Stimulated activated naive CD8-positive, alpha-beta T cell treated with anti-CD3 and anti-CD28 coated beads, Interleukin-15, Interleukin-2, amounts not matched to agents 100 ng/mL and 50 ng/mL, for 24 hours (primary cell): ENCODE results near the gene RGS10.
A peak's percentile ranks its signal among the peaks of the same experiment; 100 is the strongest.
"Not testable (repeated sequence)": the region's sequence is repeated elsewhere in the genome, so short reads cannot be mapped to it uniquely, and the experiment has no call there.

ENCODE experiments used
- H3K27ac Mint-ChIP-seq: one replicate; pipeline ENCODE4 v1.8.0; 2021; ENCODE audit warnings: mild to moderate bottlenecking, mixed read lengths
- H3K27me3 Mint-ChIP-seq: one replicate; pipeline ENCODE4 v1.8.0; 2021; ENCODE audit warnings: mixed read lengths
- H3K36me3 Mint-ChIP-seq: one replicate; pipeline ENCODE4 v1.8.0; 2021; ENCODE audit warnings: low read depth, mixed read lengths
- H3K4me1 Mint-ChIP-seq: one replicate; pipeline ENCODE4 v1.8.0; 2021; ENCODE audit warnings: low read depth, mixed read lengths
- H3K4me3 Mint-ChIP-seq: one replicate; pipeline ENCODE4 v1.8.0; 2021; ENCODE audit warnings: mild to moderate bottlenecking, mixed read lengths
- H3K9me3 Mint-ChIP-seq: one replicate; pipeline ENCODE4 v1.8.0; 2021; ENCODE audit warnings: mixed read lengths

The RGS10 gene

DNA sequence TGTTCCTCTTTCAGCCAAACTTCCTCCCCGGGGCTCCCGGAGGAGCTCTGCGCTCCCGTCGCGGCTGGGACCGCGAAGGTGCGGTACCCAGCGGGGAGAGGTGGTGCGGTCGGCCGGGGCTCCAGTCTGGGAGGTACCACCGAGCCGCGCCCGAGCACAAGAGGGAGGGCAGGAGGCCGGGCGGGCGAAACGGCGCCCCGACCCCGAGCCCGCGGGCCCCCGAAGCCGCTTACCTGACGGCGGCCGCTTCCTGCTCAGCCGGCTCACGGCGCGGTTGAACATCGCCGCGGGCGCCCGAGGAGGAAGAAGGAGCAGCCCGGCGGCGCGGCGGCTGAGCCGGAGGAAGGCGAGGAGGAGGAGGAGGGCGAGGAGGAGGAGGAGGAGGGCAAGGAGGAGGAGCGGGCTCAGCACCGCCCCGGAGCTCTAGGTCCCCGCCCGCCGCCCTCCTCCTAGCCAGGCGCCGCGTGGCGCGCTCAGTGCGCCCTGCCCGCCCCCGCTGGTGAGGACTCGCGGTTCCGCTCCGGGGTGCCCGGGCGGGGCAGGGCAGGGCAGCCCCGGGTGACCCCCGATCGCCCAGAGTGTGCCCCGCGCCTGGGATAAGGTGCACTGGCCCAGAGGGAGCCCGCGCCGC lies at the start of gene RGS10:
Gene RGS10, minus strand, starts transcription at position 363 of the 631 bp plus-strand sequence. Its CDS starts 81 bp downstream, at position 282.
- Mint-ChIP-seq H3K4me1 (peaks cover 45% of the 10 kb centered on the region), H3K27ac (peak within 1 kb of the TSS; percentile 92), H3K27me3 (peaks cover 6% of the 10 kb centered on the region), H3K9me3 (no peaks in the 10 kb centered on the region), H3K36me3 (peaks cover 15% of the 10 kb centered on the region), H3K4me3 (peak within 1 kb of the TSS; percentile 88)

DNA sequence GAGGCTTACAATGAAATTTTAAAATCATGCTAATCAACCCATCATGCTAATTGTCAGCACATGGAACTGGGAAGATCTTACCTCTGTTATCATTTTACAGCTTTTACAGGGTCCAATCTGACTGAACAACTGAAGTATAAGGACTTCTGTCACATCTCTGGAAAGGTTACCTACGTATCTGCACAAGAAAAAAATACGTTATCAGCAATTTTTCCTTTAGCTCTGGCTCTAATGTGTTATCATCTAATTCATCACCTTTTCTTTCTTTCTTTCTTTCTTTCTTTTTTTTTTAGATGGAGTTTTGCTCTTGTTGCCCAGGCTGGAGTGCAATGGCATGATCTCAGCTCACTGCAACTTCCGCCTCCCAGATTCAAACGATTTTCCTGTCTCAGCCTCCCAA lies 45.6 kb upstream of the RGS10 start:
- Mint-ChIP-seq H3K9me3 (no peaks in the 10 kb centered on the region), H3K4me3 (no peak overlapping the region)

GRCh38 chr10:119578355-119578754 lies 35.8 kb upstream of the RGS10 start:
- H3K36me3 Mint-ChIP-seq: peaks cover 59% of the 10 kb centered on the region
- no peaks in the 10 kb centered on the region for H3K27me3 Mint-ChIP-seq
- H3K27ac Mint-ChIP-seq: no peak overlapping the region
- no peak overlapping the region for H3K4me3 Mint-ChIP-seq
- no peaks in the 10 kb centered on the region for H3K9me3 Mint-ChIP-seq
- H3K4me1 Mint-ChIP-seq: peaks cover 27% of the 10 kb centered on the region

More for the DNA sequence above, 45.6 kb upstream of the RGS10 start:
- Mint-ChIP-seq H3K36me3 (peaks cover 28% of the 10 kb centered on the region), H3K27ac (no peak overlapping the region), H3K4me1 (peaks cover 48% of the 10 kb centered on the region), H3K27me3 (no peaks in the 10 kb centered on the region)

DNA sequence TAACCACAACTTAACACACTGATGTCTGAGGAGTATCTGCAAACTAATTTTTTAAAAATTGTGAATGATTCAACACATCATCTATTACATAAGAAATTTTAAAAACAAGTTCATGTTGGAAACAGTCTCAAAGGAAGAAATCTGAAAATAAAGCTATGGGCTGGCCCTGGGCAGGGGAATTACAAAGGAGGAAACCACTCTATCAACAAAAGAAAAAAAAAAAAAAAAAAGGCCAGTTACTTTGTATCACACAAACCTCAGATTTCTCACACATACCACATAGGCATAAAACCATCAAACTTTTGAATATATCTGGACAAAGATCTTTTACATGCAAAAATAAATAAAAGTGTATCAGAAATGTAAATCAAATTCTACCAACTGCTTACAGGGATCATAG lies 33.5 kb upstream of the RGS10 start:
- H3K9me3 Mint-ChIP-seq: no peaks in the 10 kb centered on the region
- no peak overlapping the region for H3K4me3 Mint-ChIP-seq
- H3K4me1 Mint-ChIP-seq: peaks cover 26% of the 10 kb centered on the region
- no peaks in the 10 kb centered on the region for H3K27me3 Mint-ChIP-seq
- peaks cover 59% of the 10 kb centered on the region for H3K36me3 Mint-ChIP-seq
- peak overlapping the region; percentile 72 for H3K27ac Mint-ChIP-seq

DNA sequence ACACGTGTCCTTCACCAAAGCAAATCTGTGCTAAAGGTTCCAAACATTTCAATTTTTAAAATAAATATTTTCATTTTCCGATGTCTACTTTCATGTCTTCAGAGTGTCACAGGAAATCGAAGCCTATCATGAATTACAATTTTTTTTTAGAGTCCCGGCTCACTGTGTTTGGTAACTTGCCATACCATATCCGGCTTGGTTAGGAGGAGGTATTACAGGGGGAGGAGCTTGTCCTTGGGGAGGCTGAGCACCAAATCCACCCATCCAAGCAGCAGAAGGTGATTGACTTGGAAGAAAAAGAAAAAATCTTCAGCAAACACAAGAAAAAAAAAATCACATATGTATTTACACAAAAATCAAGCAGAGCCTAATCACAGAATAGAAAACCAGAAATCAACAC lies 33.0 kb upstream of the RGS10 start:
- peak overlapping the region; percentile 72 for H3K27ac Mint-ChIP-seq

DNA sequence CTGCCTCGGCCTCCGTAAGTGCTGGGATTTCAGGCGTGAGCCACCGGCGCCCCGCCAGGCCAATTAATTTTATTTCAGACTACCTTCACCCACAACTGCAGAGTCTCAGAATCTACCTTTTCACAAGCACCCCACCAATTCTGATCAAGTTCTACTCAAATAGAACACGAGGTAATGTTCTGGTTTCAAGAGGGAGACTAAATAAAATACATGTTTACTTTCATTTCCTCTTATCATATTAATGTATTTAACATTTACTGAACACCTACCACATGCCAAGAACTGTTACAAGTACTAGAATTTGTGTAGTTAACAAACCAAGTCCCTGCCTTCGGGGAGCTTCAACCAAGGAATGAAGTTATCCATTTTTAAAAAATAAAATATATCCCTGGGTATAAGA lies 25.5 kb upstream of the RGS10 start:
- H3K27ac Mint-ChIP-seq: no peak overlapping the region
- no peak overlapping the region for H3K4me3 Mint-ChIP-seq
- peaks cover 3% of the 10 kb centered on the region for H3K4me1 Mint-ChIP-seq
- H3K36me3 Mint-ChIP-seq: peaks cover 8% of the 10 kb centered on the region
- H3K9me3 Mint-ChIP-seq: no peaks in the 10 kb centered on the region
- no peaks in the 10 kb centered on the region for H3K27me3 Mint-ChIP-seq

More for the DNA sequence above, 33.0 kb upstream of the RGS10 start:
- H3K36me3 Mint-ChIP-seq: peaks cover 59% of the 10 kb centered on the region
- H3K4me1 Mint-ChIP-seq: peaks cover 26% of the 10 kb centered on the region
- H3K9me3 Mint-ChIP-seq: no peaks in the 10 kb centered on the region
- H3K27me3 Mint-ChIP-seq: no peaks in the 10 kb centered on the region
- H3K4me3 Mint-ChIP-seq: peak overlapping the region; percentile 14

DNA sequence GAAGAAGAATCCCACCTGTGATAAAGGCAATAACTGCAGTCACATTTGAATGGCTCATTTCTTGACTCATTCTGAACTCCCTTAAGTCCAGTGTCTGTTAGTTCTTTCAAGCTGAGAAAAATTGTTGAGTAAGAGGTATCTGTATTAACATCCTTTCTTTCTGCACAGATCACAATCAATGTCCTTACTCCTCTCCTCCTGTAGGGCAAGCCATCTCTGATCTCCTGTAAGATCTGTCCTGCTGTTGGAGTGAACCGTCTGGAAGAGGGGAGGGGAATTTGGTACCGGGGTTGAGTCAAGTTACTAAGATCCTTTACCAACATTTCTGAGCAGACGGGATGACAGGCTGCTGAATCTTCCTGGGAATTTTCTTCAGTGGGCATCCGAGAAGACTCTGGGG lies 19.6 kb upstream of the RGS10 start:
- Mint-ChIP-seq H3K4me3 (no peak overlapping the region), H3K27ac (no peak overlapping the region), H3K27me3 (no peaks in the 10 kb centered on the region), H3K9me3 (no peaks in the 10 kb centered on the region), H3K4me1 (no peaks in the 10 kb centered on the region), H3K36me3 (no peaks in the 10 kb centered on the region)

DNA sequence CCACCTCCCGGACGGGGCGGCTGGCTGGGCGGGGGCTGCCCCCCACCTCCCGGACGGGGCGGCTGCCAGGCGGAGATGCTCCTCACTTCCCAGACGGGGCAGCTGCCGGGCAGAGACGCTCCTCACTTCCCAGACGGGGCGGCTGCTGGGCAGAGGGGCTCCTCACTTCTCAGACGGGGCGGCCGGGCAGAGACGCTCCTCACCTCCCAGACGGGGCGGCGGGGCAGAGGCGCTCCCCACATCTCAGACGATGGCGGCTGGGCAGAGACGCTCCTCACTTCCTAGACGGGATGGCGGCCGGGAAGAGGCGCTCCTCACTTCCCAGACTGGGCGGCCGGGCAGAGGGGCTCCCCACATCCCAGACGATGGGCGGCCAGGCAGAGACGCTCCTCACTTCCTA lies 17.0 kb upstream of the RGS10 start:
- not testable (repeated sequence) for H3K36me3 Mint-ChIP-seq, H3K4me1 Mint-ChIP-seq

GRCh38 chr10:119556081-119556480 lies 13.6 kb upstream of the RGS10 start:
- H3K4me1 Mint-ChIP-seq, H3K9me3 Mint-ChIP-seq, H3K27me3 Mint-ChIP-seq: not testable (repeated sequence)

More for the DNA sequence above, 17.0 kb upstream of the RGS10 start:
- not testable (repeated sequence) for H3K27ac Mint-ChIP-seq, H3K4me3 Mint-ChIP-seq, H3K9me3 Mint-ChIP-seq, H3K27me3 Mint-ChIP-seq

GRCh38 chr10:119555178-119555784 lies 12.8 kb upstream of the RGS10 start:
- Mint-ChIP-seq H3K4me3 (no peak overlapping the region), H3K36me3 (no peaks in the 10 kb centered on the region), H3K27me3 (no peaks in the 10 kb centered on the region), H3K27ac (no peak overlapping the region), H3K9me3 (no peaks in the 10 kb centered on the region), H3K4me1 (no peaks in the 10 kb centered on the region)

More at GRCh38 chr10:119556081-119556480, 13.6 kb upstream of the RGS10 start:
- H3K27ac Mint-ChIP-seq, H3K4me3 Mint-ChIP-seq, H3K36me3 Mint-ChIP-seq: not testable (repeated sequence)

- Mint-ChIP-seq H3K9me3 (no peaks in the 10 kb centered on the region), H3K4me1 (no peaks in the 10 kb centered on the region), H3K27me3 (peaks cover 8% of the 10 kb centered on the region), H3K36me3 (no peaks in the 10 kb centered on the region), H3K27ac (no peak overlapping the region), H3K4me3 (no peak overlapping the region)
Measured at GRCh38 chr10:119550827-119551226, 8.3 kb upstream of the RGS10 start.

DNA sequence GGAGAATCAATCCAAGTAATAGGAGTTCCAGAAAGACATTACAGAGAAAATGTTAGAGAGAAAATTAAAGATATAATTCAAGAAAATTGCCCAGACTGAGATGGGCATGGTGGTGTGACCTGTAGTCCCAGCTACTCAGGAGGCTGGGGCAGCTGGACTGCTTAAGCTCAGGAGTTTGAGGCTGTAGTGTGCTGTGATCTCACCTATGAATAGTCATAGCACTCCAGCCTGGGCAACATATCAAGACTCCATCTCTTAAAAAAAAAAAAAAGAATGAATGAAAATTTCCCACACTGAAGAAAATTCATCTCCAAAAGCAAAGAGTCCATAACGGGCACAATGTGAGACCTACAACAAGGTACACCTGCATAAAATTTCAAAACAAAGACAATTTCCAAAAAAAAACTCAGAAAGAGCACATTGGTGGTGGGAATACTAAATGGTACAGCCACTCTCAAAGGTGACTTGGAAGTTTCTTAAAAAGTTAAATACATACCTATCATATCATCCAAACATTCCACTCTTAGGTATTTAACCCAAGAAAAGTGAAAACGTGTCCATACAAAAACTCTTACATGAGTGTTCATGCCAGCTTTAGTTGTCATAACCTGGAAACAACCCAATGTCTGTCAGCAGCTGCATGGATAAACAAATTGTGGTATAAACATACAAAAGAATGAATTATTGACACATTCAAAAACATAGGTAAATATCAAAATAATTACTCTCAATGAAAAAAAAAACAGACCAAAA lies 6.9 kb upstream of the RGS10 start:
- H3K4me1 Mint-ChIP-seq: no peaks in the 10 kb centered on the region
- peaks cover 11% of the 10 kb centered on the region for H3K27me3 Mint-ChIP-seq
- H3K36me3 Mint-ChIP-seq: no peaks in the 10 kb centered on the region
- no peak overlapping the region for H3K27ac Mint-ChIP-seq
- no peak overlapping the region for H3K4me3 Mint-ChIP-seq
- H3K9me3 Mint-ChIP-seq: no peaks in the 10 kb centered on the region

- H3K4me3 Mint-ChIP-seq: no peak overlapping the region
- H3K9me3 Mint-ChIP-seq: no peaks in the 10 kb centered on the region
- H3K36me3 Mint-ChIP-seq: peaks cover 5% of the 10 kb centered on the region
- H3K27ac Mint-ChIP-seq: no peak overlapping the region
- H3K4me1 Mint-ChIP-seq: peaks cover 10% of the 10 kb centered on the region
- H3K27me3 Mint-ChIP-seq: peaks cover 11% of the 10 kb centered on the region
Measured at GRCh38 chr10:119546009-119546408, 3.5 kb upstream of the RGS10 start.

DNA sequence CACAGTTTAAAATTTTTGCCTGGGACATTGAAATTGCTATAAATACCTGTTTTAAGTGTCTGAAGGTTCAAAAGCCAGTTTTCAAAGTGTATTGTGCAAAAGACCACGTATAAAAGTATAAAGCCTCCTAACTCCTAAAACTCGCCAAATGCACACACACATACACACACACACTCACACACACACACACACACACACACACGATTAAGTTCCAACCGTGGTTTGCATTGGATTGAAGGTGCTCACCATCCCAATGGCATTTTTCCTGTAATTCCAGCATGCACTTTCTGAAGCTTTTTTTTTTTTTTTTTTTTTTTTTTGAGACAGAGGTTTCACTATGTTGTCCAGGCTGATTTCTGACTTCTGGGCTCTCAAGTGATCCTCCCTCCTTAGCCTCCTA lies 2.8 kb upstream of the RGS10 start:
- Mint-ChIP-seq H3K27ac (no peak overlapping the region), H3K4me1 (peaks cover 17% of the 10 kb centered on the region)

More for the DNA sequence above, 2.8 kb upstream of the RGS10 start:
- H3K9me3 Mint-ChIP-seq: no peaks in the 10 kb centered on the region
- peaks cover 8% of the 10 kb centered on the region for H3K36me3 Mint-ChIP-seq
- H3K4me3 Mint-ChIP-seq: no peak overlapping the region
- peaks cover 11% of the 10 kb centered on the region for H3K27me3 Mint-ChIP-seq
